ENCODE data around the gene NIF3L1.
"Not testable (repeated sequence)": the region's sequence is repeated elsewhere in the genome, so short reads cannot be mapped to it uniquely, and the experiment has no call there.

Gene NIF3L1

GRCh38 chr2:200873560-200873959 is 15.6 kb upstream of the NIF3L1 start:
- no peak for DNase-seq (ENCODE audit: low read depth in 2 of 2)

GRCh38 chr2:200877443-200877842 is 11.7 kb upstream of the NIF3L1 start:
- no peak for DNase-seq (ENCODE audit: low read depth in 2 of 2)

GRCh38 chr2:200878289-200878880 is 10.8 kb upstream of the NIF3L1 start:
- DNase-seq (ENCODE audit: low read depth in 2 of 2), result no peak

GRCh38 chr2:200881715-200882249 is 7.4 kb upstream of the NIF3L1 start:
- DNase-seq (ENCODE audit: low read depth in 2 of 2), result not testable (repeated sequence)

- DNase-seq (ENCODE audit: low read depth in 2 of 2), result no peak
Measured at GRCh38 chr2:200899482-200899881, 10.3 kb downstream of the NIF3L1 start.

GRCh38 chr2:200901459-200902072 is 12.4 kb downstream of the NIF3L1 start:
- peak; percentile 41 to 65 for DNase-seq (ENCODE audit: low read depth in 2 of 2)

GRCh38 chr2:200905618-200906296 is 16.6 kb downstream of the NIF3L1 start:
- DNase-seq (ENCODE audit: low read depth in 2 of 2), result peak; percentile 8 to 12

- DNase-seq (ENCODE audit: low read depth in 2 of 2), result no peak
Measured at GRCh38 chr2:200909958-200910357, 20.8 kb downstream of the NIF3L1 start.

- no peak for DNase-seq (ENCODE audit: low read depth in 2 of 2)
Measured at GRCh38 chr2:200913654-200914053, 24.5 kb downstream of the NIF3L1 start.

- DNase-seq (ENCODE audit: low read depth in 2 of 2), result no peak
Measured at GRCh38 chr2:200922439-200922838, 33.3 kb downstream of the NIF3L1 start.

GRCh38 chr2:200929334-200930249 is 40.4 kb downstream of the NIF3L1 start:
- DNase-seq (ENCODE audit: low read depth in 2 of 2), result no peak

- DNase-seq (ENCODE audit: low read depth in 2 of 2), result no peak
Measured at GRCh38 chr2:200930947-200931626, 41.9 kb downstream of the NIF3L1 start.

- no peak for DNase-seq (ENCODE audit: low read depth in 2 of 2)
Measured at GRCh38 chr2:200939832-200940231, 50.7 kb downstream of the NIF3L1 start.

- no peak for DNase-seq (ENCODE audit: low read depth in 2 of 2)
Measured at GRCh38 chr2:200943527-200944105, 54.4 kb downstream of the NIF3L1 start.

GRCh38 chr2:200944467-200945394 is 55.6 kb downstream of the NIF3L1 start:
- peak; percentile 11 to 16 for DNase-seq (ENCODE audit: low read depth in 2 of 2)

GRCh38 chr2:200945395-200945729 is 56.2 kb downstream of the NIF3L1 start:
- no peak for DNase-seq (ENCODE audit: low read depth in 2 of 2)

GRCh38 chr2:200950378-200950777 is 61.2 kb downstream of the NIF3L1 start:
- DNase-seq (ENCODE audit: low read depth in 2 of 2), result no peak

Data from stimulated activated CD8-positive, alpha-beta memory T cell treated with anti-CD3 and anti-CD28 coated beads, Interleukin-7, amount 100 ng/mL, for 4 hours (primary cell).